Measurements from ENCODE around the gene CCM2.
"Not testable (repeated sequence)": the region's sequence is repeated elsewhere in the genome, so short reads cannot be mapped to it uniquely, and the experiment has no call there.

CCM2 gene

GRCh38 chr7:44979481-44980392 is 20.3 kb upstream of the CCM2 start:
- no peak for DNase-seq (ENCODE audit: insufficient read length, low spot score)
- FAIRE-seq = peak; percentile 42

GRCh38 chr7:44980393-44981034 is 19.5 kb upstream of the CCM2 start:
- DNase-seq (ENCODE audit: insufficient read length, low spot score) = no peak
- FAIRE-seq = peak; percentile 93

DNA sequence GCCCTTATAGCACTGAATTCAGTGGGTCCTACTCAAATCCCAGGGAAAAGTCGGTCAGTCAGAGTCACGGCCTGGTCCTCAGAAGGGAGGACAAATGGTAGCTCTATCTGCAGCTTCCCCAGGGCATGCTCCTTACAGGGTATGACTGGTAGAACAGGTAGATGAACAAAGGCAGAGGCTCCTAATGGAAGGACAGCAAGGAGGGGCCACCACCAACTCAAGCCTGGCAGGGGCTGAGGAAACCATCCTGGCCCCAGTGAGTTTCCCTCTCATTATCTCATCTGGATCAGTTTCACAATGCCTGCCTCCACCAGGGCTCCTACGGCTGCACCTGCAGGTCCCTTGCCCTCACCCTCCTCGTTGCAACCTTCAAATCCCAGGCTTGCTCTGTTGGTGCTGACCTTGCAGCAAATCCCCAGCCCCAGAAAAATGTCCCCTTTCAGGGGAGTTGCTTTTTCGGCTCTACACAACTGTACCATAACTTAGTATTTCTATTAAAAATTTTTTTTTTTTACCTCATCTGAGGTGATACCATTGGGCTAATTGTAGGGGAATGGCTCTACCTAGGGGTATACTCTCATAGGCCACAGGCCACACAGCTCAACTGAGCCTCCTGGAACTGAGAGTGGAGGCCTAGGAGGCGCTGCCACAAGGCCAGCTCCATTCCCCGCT is 18.8 kb upstream of the CCM2 start:
- DNase-seq (ENCODE audit: insufficient read length, low spot score) (no peak), FAIRE-seq (no peak)

- no peak for FAIRE-seq
- DNase-seq (ENCODE audit: insufficient read length, low spot score) = no peak
These were observed 17.5 kb upstream of the CCM2 start for GRCh38 chr7:44982535-44982923.

GRCh38 chr7:44982970-44983369 is 17.0 kb upstream of the CCM2 start:
- DNase-seq (ENCODE audit: insufficient read length, low spot score) = no peak

DNA sequence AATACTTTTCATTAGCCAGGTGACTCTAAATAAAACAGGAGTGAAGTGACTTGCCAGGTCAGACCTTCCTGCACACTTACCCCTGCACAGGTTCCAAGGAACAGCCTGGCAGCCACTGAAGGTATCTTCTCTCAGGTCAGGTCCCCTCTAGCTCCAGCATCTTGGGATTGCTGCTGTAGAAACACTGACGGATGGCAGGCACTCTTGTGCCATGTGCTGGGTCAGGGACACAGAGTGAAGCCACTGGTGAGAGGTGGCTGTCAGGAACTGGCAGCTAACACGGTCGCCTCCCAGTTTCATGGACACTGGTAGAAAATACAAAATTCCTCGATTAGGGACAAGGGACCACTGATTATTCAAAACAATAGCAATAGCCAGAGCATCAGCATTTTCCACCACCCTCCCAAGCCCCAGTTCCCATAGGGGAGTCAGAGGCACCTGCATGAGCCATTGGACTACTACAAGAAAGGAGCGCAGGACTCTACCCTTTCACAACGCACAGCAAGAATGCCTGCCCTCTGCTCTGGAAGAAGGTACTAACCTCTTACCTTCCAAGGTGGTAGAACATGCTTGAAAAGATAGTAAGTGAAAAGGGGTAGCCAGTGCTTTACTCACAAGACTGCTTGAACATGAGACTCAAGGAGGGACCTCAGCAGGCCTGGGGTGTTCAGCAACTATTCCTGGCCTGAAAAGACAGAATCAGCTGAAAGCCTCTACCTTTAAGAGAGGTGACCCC is 16.1 kb upstream of the CCM2 start:
- no peak for DNase-seq (ENCODE audit: insufficient read length, low spot score)
- no peak for FAIRE-seq

More at GRCh38 chr7:44982970-44983369, 17.0 kb upstream of the CCM2 start:
- no peak for FAIRE-seq

GRCh38 chr7:44984478-44984758 is 15.6 kb upstream of the CCM2 start:
- DNase-seq (ENCODE audit: insufficient read length, low spot score) (no peak), FAIRE-seq (no peak)

GRCh38 chr7:44985033-44985695 is 14.8 kb upstream of the CCM2 start:
- DNase-seq (ENCODE audit: insufficient read length, low spot score) (no peak), FAIRE-seq (no peak)

DNA sequence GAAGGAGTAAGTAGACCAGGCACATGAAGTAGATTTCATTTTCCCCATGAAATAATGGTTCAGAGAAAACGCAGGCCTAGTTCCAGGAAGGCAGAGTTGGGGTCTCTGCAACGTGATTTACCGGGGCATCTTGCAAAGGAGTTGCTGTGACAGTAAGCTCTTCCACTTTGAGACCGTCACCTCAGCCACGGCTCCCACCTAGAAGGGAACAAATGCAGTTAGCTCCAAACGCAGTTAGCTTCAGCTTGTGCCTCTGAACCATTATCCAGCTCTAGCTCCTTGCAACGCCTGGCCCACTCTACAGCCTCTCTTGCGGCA is 14.1 kb upstream of the CCM2 start:
- no peak for FAIRE-seq
- no peak for DNase-seq (ENCODE audit: insufficient read length, low spot score)

DNA sequence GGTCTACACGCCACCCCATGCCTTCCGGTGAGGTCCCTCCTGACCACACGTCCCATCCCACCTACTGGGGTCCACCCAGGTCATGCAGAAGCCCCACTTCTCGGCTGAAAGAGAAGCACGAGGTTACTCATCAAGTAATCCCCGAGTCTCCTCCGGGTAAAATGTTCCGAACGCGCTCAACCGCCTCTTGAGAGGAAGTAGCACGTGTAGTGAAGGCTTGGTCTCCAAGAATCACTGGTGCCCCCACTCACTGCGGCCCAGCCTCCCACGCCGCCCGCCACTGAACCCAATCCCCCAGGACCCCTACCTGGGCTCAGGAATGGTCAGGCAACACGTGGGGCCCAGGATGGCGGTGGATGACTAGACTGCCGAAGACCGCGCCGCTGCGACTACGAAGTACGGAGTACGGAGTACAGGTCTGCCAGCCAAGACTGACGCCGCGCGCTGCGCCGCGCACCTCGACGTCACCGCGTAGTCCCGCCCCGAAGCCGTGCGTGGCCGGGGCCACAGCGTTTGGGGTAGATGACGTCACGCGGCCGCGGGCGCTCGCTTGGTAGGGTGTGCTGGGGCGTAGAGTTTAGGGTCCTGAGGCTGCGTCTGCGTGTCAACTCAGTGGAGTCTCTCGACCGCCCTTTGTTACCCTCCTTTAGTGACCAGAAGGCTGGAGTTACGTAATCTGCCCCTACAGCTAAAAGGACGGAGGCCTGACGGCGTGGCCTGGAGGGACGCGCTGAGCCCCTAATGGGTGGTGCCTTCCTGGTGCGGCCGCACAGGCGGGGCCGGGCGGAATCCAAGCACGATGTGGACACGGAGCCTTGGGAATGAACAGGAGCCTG is 13.6 kb upstream of the CCM2 start:
- DNase-seq (ENCODE audit: insufficient read length, low spot score) (peak; percentile 74), FAIRE-seq (peak; percentile 90)

DNA sequence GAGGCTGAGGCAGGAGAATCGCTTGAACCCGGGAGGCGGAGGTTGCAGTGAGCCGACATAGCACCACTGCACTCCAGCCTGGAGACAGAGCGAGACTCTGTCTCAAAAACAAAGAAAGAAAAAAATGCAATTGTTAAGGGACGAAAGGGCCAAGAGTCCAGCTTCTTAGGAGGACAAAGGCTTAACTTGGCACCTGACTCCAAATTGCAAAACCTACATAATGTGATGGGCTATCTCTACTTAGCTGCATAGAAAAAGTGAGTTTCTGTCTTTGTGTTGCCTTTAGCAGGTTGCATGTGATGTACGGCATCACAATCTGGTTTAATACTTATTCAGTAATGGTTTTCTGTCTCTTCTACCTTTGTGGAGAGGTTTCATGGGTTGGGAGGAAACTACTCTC is 12.5 kb upstream of the CCM2 start:
- DNase-seq (ENCODE audit: insufficient read length, low spot score) (no peak), FAIRE-seq (no peak)

DNA sequence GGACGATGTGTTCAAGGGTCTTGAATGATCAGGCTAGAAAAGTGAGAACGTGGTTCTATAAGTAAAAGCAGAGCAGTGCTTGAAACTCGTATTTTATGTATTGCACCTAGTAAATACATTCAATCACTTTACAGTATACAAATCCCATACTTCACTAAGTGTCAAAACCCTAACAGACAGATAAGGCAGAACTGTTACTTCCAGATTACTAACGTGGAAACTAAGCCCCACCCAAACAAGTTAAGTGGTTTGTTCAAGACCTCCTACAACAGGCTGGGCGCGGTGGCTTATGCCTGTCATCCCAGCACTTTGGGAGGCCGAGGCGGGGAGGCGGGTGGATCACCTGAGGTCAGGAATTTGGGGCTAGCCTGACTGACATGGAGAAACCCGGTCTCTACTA is 12.0 kb upstream of the CCM2 start:
- no peak for FAIRE-seq
- no peak for DNase-seq (ENCODE audit: insufficient read length, low spot score)

GRCh38 chr7:44988701-44989100 is 11.3 kb upstream of the CCM2 start:
- DNase-seq (ENCODE audit: insufficient read length, low spot score) (no peak), FAIRE-seq (no peak)

GRCh38 chr7:44989132-44989531 is 10.9 kb upstream of the CCM2 start:
- DNase-seq (ENCODE audit: insufficient read length, low spot score) (no peak), FAIRE-seq (no peak)

DNA sequence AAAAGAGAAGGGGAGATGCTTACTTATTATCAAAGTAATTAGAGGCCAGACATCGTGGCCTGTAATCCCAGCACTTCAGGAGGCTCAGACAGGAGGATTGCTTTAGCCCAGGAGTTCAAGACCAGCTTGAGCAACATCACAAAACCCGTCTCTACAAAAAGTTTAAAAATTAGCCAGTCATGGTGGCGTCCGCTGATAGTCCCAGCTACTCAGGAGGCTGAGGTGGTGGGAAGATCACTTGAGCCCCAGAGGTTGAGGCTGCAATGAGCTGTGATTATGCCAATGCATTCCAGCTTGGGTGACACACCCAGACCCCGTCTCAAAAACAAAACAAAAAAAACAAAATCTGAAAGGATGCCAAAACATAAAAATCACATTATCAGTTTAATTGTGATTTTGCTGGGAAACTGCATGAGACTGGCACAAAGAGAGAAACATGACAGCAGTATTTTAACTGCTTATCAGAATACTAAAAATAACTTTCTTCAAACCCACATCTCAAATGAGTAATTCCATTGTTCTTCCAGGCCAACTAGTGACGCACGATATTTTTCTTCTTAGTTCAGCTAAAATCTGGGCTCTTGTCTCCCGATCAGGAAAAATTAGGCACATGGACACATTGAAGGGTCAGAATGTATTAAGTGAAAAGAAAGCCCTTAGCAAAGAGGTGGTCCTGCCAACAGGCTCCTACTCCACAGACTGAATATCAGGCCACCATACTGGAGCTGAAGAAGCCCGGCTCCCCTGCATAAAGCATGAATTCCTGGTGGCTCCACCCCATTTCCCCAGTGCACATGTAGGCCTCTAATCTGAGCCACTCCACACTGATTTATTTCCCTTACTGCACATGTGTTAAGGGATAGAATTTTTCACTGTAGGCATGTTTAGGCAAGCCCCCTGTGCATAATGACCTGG is 9.6 kb upstream of the CCM2 start:
- DNase-seq (ENCODE audit: insufficient read length, low spot score) (no peak), FAIRE-seq (no peak)

- DNase-seq (ENCODE audit: insufficient read length, low spot score); FAIRE-seq: not testable (repeated sequence)
These were observed 7.8 kb upstream of the CCM2 start for GRCh38 chr7:44992004-44992795.

GRCh38 chr7:44994877-44995554 is 5.0 kb upstream of the CCM2 start:
- DNase-seq (ENCODE audit: insufficient read length, low spot score) (no peak), FAIRE-seq (no peak)

Measured in GM19239 (cell line).